Fibroblast of gingiva (primary cell): ENCODE results near the gene CGRRF1.

Experiments
- DNase-seq: peaks from one replicate; pipeline ENCODE4 v3.0.0-alpha.2; 2011; ENCODE audit warnings: low read depth

CGRRF1 gene

GRCh38 chr14:54548491-54548890, 38.8 kb downstream of the CGRRF1 start:
- DNase-seq = no peak

- no peak for DNase-seq
These were observed 40.2 kb downstream of the CGRRF1 start for GRCh38 chr14:54549862-54550261.

GRCh38 chr14:54550514-54550913, 40.8 kb downstream of the CGRRF1 start:
- no peak for DNase-seq

- no peak for DNase-seq
These were observed 44.7 kb downstream of the CGRRF1 start for GRCh38 chr14:54554401-54554800.

GRCh38 chr14:54555651-54556050, 45.9 kb downstream of the CGRRF1 start:
- DNase-seq = no peak

GRCh38 chr14:54556535-54556934, 46.8 kb downstream of the CGRRF1 start:
- DNase-seq = no peak

- DNase-seq = no peak
These were observed 52.6 kb downstream of the CGRRF1 start for GRCh38 chr14:54562334-54562733.

- DNase-seq = no peak
These were observed 54.6 kb downstream of the CGRRF1 start for GRCh38 chr14:54564071-54564867.

- peak; percentile 69 for DNase-seq
These were observed 55.4 kb downstream of the CGRRF1 start for GRCh38 chr14:54564868-54565784.

- peak; percentile 94 for DNase-seq
These were observed 56.2 kb downstream of the CGRRF1 start for GRCh38 chr14:54565785-54566409.

- peak; percentile 92 for DNase-seq
These were observed 56.9 kb downstream of the CGRRF1 start, which contains the start of gene SAMD4A for GRCh38 chr14:54566410-54567223. SAMD4A (plus strand) TSS chr14:54567128; CDS start chr14:54567917, 789 bp downstream.

GRCh38 chr14:54567224-54567638, 57.5 kb downstream of the CGRRF1 start:
- no peak for DNase-seq

GRCh38 chr14:54567639-54568561, 58.2 kb downstream of the CGRRF1 start:
- peak; percentile 37 for DNase-seq

GRCh38 chr14:54568821-54569595, 59.3 kb downstream of the CGRRF1 start:
- DNase-seq = peak; percentile 34

- DNase-seq = no peak
These were observed 60.3 kb downstream of the CGRRF1 start for GRCh38 chr14:54570047-54570446.

GRCh38 chr14:54570631-54571415, 61.1 kb downstream of the CGRRF1 start:
- peak; percentile 81 for DNase-seq

- no peak for DNase-seq
These were observed 62.6 kb downstream of the CGRRF1 start for GRCh38 chr14:54572316-54572715.

GRCh38 chr14:54574528-54574927, 64.8 kb downstream of the CGRRF1 start:
- peak; percentile 61 for DNase-seq

GRCh38 chr14:54577494-54577893, 67.8 kb downstream of the CGRRF1 start:
- DNase-seq = no peak
